ENCODE data around the gene MAZ. TPM values are rescaled to one million over a fixed set of nuclear protein-coding genes. Genes with fewer than 3 reads are reported as not detected.
A peak's percentile ranks its signal among the peaks of the same experiment; 100 is the strongest.

MAZ gene
- total and polyA plus RNA-seq, 2 of the 13 experiments (the other 11 are each of a cell fraction or from before 2014, with no cell fraction given): 203 to 277 TPM

- TF ChIP-seq IRF2 (CRISPR knock-in tag; IDR thresholded peaks at IDR 0.05) (peak; percentile 82; the same call in 1 of the 2 replicates), HMGXB3 (CRISPR knock-in tag; IDR thresholded peaks at IDR 0.05; ENCODE audit: borderline replicate concordance) (peak; percentile 32; the same call in 1 of the 2 replicates), HHEX (CRISPR knock-in tag; IDR thresholded peaks at IDR 0.05) (no peak), PRDM10 (CRISPR knock-in tag; IDR thresholded peaks at IDR 0.05; ENCODE audit: low read depth) (0 out of 2 replicates have a peak, but pooled peaks have one; percentile 43), ZNF879 (CRISPR knock-in tag; IDR thresholded peaks at IDR 0.05) (no peak), CSRNP1 (CRISPR knock-in tag; IDR thresholded peaks at IDR 0.05) (no peak), KMT2B (CRISPR knock-in tag; IDR thresholded peaks at IDR 0.05) (0 out of 2 replicates have a peak, but pooled peaks have one; percentile 47), ZNF761 (CRISPR knock-in tag; conservative IDR thresholded peaks at IDR 0.05) (no peak), SAFB2 (CRISPR knock-in tag; IDR thresholded peaks at IDR 0.05; ENCODE audit: borderline replicate concordance, low read depth) (no peak), ZHX1 (CRISPR knock-in tag; IDR thresholded peaks at IDR 0.05; ENCODE audit: low read depth) (peak; percentile 95), ZNF576 (CRISPR knock-in tag; IDR thresholded peaks at IDR 0.05) (no peak), SAP130 (CRISPR knock-in tag; IDR thresholded peaks at IDR 0.05; ENCODE audit: low read depth) (peak; percentile 72), EZH2 (conservative IDR thresholded peaks at IDR 0.05; ENCODE audit: low read depth, low read length) (no peak), ONECUT2 (CRISPR knock-in tag; IDR thresholded peaks at IDR 0.05) (no peak), HNRNPL (IDR thresholded peaks at IDR 0.05; ENCODE audit: low read depth, low read length) (0 out of 2 replicates have a peak, but pooled peaks have one; percentile 41), FOXK2 (IDR thresholded peaks at IDR 0.05) (no peak)
Observed at GRCh38 chr16:29784901-29785500, 21.3 kb upstream of the MAZ start (continued).

All from HepG2 (cell line).